Calu3 (cell line): ENCODE measurements around the gene DGKD. TPM values are rescaled to one million over a fixed set of nuclear protein-coding genes. Genes with fewer than 3 reads are reported as not detected.

Experiments
- BruUV-seq: library from RNA; stranded (reverse); fragments of 400-500 nt; replicated peaks from 2 replicates; lab custom pipeline; 2021; lab: Mats Ljungman, UMichigan
- CTCF ChIA-PET: fragments of 300-600 bp; sonication (Branson Sonifier 250); formaldehyde crosslinking; loops from one replicate; lab custom pipeline; 2022; ENCODE audit warnings: antibody characterized with exemption; lab: Charles Lee
- DNase-seq: peaks from one replicate; pipeline ENCODE4 v3.0.0; 2022
- H3K27ac Mint-ChIP-seq: one replicate; pipeline ENCODE4 v1.8.0; 2022; ENCODE audit warnings: mixed read lengths; ENCODE audit not compliant: unreplicated experiment
- H3K27me3 Mint-ChIP-seq: one replicate; pipeline ENCODE4 v1.8.0; 2022; ENCODE audit warnings: mixed read lengths; ENCODE audit not compliant: unreplicated experiment
- H3K36me3 Mint-ChIP-seq: one replicate; pipeline ENCODE4 v1.8.0; 2022; ENCODE audit warnings: mild to moderate bottlenecking, moderate library complexity, mixed read lengths; ENCODE audit not compliant: insufficient read depth, unreplicated experiment
- H3K4me1 Mint-ChIP-seq: one replicate; pipeline ENCODE4 v1.8.0; 2022; ENCODE audit warnings: mild to moderate bottlenecking, low read depth, mixed read lengths; ENCODE audit not compliant: unreplicated experiment
- H3K4me3 Mint-ChIP-seq: one replicate; pipeline ENCODE4 v1.8.0; 2022; ENCODE audit warnings: mild to moderate bottlenecking, low read depth, moderate library complexity, mixed read lengths; ENCODE audit not compliant: unreplicated experiment
- H3K9me3 Mint-ChIP-seq: one replicate; pipeline ENCODE4 v1.8.0; 2022; ENCODE audit warnings: low read depth, mixed read lengths; ENCODE audit not compliant: unreplicated experiment
- intact Hi-C: fragments of 100-400 bp; cut with micrococcal nuclease; formaldehyde crosslinking; loops from one replicate; pipeline ENCODE4 v1.10.0; 2022; ENCODE audit not compliant: unreplicated experiment
- total RNA-seq: library from RNA; stranded (reverse); gene quantifications from 2 replicates; pipeline ENCODE4 v1.2.3, GENCODE V29; 2022
- TF ChIP-seq, protein P1 (sequence below): fragments of 200-600 bp; IDR thresholded peaks from one replicate; pipeline ENCODE4 v1.8.0; 2022; ENCODE audit warnings: antibody characterized with exemption; ENCODE audit not compliant: unreplicated experiment

Gene DGKD
- total RNA-seq, 1 experiment from 2014 or later = 26.5 TPM

DNA sequence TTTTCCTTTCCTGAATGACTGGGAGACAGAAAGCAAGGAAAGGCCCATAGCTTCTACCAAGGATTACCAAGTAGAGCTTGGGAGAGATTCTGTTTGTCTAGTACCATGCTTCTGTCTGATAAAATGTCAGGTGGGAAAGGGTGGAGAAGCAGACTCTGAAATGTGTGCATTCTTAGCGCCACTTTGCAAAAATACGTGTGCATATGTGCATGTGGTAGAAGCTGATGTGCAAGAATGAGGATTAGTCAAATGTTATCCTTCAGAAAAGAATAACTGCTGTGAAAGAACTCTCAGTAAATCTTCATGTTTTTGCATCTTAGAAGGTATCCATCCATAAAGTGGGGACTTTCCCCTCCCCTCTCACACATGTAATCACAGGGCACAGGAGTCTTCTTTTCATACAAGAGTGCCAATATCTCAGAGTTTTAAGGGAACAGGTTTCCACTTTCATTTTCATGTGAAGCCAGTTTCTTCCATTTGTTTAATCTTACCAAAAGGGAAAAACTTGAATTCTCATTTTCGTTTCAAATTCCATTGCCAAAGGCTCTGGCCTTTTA lies 15.4 kb upstream of the DGKD start:
- intact Hi-C loops = no loop called here
- no peak for DNase-seq
- peaks cover 2% of the 10 kb centered on the region for H3K9me3 Mint-ChIP-seq
- H3K36me3 Mint-ChIP-seq = no peaks in the 10 kb centered on the region
- CTCF ChIA-PET = no interaction called here
- peaks cover 41% of the 10 kb centered on the region for H3K27me3 Mint-ChIP-seq
- BruUV-seq = no TSS peak
- no peaks in the 10 kb centered on the region for H3K4me1 Mint-ChIP-seq
- no peak overlapping the region for H3K27ac Mint-ChIP-seq
- TF ChIP-seq, protein P1, sequence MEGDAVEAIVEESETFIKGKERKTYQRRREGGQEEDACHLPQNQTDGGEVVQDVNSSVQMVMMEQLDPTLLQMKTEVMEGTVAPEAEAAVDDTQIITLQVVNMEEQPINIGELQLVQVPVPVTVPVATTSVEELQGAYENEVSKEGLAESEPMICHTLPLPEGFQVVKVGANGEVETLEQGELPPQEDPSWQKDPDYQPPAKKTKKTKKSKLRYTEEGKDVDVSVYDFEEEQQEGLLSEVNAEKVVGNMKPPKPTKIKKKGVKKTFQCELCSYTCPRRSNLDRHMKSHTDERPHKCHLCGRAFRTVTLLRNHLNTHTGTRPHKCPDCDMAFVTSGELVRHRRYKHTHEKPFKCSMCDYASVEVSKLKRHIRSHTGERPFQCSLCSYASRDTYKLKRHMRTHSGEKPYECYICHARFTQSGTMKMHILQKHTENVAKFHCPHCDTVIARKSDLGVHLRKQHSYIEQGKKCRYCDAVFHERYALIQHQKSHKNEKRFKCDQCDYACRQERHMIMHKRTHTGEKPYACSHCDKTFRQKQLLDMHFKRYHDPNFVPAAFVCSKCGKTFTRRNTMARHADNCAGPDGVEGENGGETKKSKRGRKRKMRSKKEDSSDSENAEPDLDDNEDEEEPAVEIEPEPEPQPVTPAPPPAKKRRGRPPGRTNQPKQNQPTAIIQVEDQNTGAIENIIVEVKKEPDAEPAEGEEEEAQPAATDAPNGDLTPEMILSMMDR = no peak
- H3K4me3 Mint-ChIP-seq = no peak overlapping the region

DNA sequence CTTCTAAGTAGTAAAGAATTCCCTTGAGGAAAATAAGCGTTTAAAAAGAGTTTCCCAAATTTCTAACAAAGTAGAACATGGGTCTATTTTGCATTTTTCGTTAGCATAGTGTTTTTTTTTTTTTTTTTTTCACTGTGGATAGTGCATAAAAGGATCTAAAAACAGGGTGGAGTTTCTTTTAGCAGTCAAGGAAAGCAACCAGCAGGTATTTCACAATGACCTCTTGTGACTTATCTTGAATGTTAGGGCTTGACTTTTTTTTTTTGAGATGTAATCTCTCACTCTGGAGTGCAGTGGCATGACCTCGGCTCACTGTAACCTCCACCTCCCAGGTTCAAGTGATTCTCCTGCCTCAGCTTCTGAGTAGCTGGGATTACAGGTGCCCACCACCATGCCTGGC lies 14.9 kb upstream of the DGKD start:
- Mint-ChIP-seq H3K36me3 (no peaks in the 10 kb centered on the region), H3K27me3 (peaks cover 36% of the 10 kb centered on the region), H3K27ac (no peak overlapping the region), H3K4me1 (no peaks in the 10 kb centered on the region), H3K9me3 (peaks cover 2% of the 10 kb centered on the region), H3K4me3 (no peak overlapping the region)
- intact Hi-C loops = no loop called here
- no TSS peak for BruUV-seq
- CTCF ChIA-PET = no interaction called here
- DNase-seq = no peak
- TF ChIP-seq, protein P1 = no peak

DNA sequence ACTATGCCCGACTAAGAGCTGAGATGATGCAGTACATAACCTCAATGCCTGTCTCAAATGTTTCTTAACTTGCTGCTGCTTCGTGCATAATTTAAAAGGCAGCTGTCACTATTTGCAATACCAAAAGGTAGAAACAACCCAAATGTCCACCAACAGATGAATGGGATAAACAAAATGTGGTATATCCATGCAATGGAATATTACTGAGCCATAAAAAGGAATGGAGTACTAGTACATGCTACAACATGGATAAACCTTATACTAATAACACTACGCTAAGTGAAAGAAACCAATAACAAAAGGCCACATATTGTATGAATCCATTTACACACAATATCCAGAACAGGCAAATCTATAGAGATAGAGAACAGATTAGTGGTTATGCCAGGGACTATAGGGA lies 13.0 kb upstream of the DGKD start:
- TF ChIP-seq, protein P1 = no peak
- no peaks in the 10 kb centered on the region for H3K4me1 Mint-ChIP-seq
- DNase-seq = no peak
- peaks cover 2% of the 10 kb centered on the region for H3K9me3 Mint-ChIP-seq
- intact Hi-C loops = no loop called here
- H3K4me3 Mint-ChIP-seq = no peak overlapping the region
- H3K36me3 Mint-ChIP-seq = no peaks in the 10 kb centered on the region
- H3K27me3 Mint-ChIP-seq = peaks cover 23% of the 10 kb centered on the region
- H3K27ac Mint-ChIP-seq = no peak overlapping the region
- no TSS peak for BruUV-seq
- CTCF ChIA-PET = interaction anchor here (1.2 kb wide), 1 partner anchor 13 kb away, joined by 3 read pairs; no protein-coding TSS in a partner anchor

DNA sequence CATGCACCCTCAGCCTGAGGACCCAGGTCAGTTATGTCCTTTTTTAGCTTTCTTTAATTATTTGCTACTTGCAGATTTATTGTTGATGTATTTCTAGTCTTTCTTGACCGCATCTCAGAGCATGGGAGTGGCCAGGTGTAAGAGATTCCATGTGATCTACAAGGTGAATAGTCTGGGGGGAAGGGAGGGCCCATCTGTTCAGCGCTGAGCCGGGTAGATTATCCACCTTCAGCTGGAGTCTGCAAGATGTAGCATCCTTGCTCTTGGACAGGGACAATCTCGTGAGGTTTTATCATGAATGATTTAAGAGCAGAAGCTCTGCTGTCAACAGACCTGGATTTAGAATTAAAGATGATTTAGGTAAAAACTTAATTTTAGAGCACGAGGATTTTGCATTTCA lies 12.0 kb upstream of the DGKD start:
- peaks cover 18% of the 10 kb centered on the region for H3K27me3 Mint-ChIP-seq
- TF ChIP-seq, protein P1 = no peak
- H3K27ac Mint-ChIP-seq = no peak overlapping the region
- intact Hi-C loops = no loop called here
- no peaks in the 10 kb centered on the region for H3K4me1 Mint-ChIP-seq
- H3K4me3 Mint-ChIP-seq = no peak overlapping the region
- no TSS peak for BruUV-seq
- H3K9me3 Mint-ChIP-seq = peaks cover 2% of the 10 kb centered on the region
- no peak for DNase-seq
- H3K36me3 Mint-ChIP-seq = no peaks in the 10 kb centered on the region
- CTCF ChIA-PET = interaction anchor here (0.5 to 1.2 kb wide), 2 partner anchors 14 to 98 kb away, joined by 3 to 5 read pairs; no protein-coding TSS in a partner anchor
